Small intestine (tissue), 7 donors: Measurements from ENCODE around the gene NRL. TPM values are rescaled to one million over a fixed set of nuclear protein-coding genes. Genes with fewer than 3 reads are reported as not detected.

Experiments used
- DNase-seq, 2 donors: peaks; one replicate each; pipeline versions ENCODE4 v3.0.0 to v3.0.0-alpha.2; 2013
- FAIRE-seq: peaks from 2 replicates; lab custom pipeline; 2012; peaks lifted over from hg19 to GRCh38; lab: Jason Lieb, UNC
- H3K27ac ChIP-seq, 3 donors: one replicate each; pipeline ENCODE4 v1.5.1; 2013; ENCODE audit warnings: low read length in 2 of 3, mild to moderate bottlenecking in 2 of 3, control low read depth in 1 of 3, inconsistent platforms in 1 of 3, low read depth in 1 of 3, moderate library complexity in 1 of 3
- H3K27me3 ChIP-seq, 3 donors: one replicate each; pipeline ENCODE4 v1.6.1; 2013; ENCODE audit warnings: low read length in 3 of 3, inconsistent platforms in 1 of 3; ENCODE audit not compliant: control insufficient read depth in 3 of 3, insufficient read depth in 3 of 3
- H3K36me3 ChIP-seq, 3 donors: one replicate each; pipeline ENCODE4 v1.6.1; 2013; ENCODE audit warnings: low read length in 3 of 3, inconsistent platforms in 1 of 3, low read depth in 1 of 3, mild to moderate bottlenecking in 1 of 3, moderate library complexity in 1 of 3; ENCODE audit not compliant: control insufficient read depth in 3 of 3, insufficient read depth in 2 of 3
- H3K4me1 ChIP-seq, 3 donors: one replicate each; pipeline ENCODE4 v1.6.1; 2013; ENCODE audit warnings: low read length in 2 of 3, inconsistent platforms in 1 of 3, low read depth in 1 of 3, mild to moderate bottlenecking in 1 of 3, moderate library complexity in 1 of 3; ENCODE audit not compliant: control insufficient read depth in 3 of 3, insufficient read depth in 2 of 3
- H3K4me3 ChIP-seq, 3 donors: one replicate each; pipeline ENCODE4 v1.5.1; 2013; ENCODE audit warnings: low read length in 3 of 3, control low read depth in 1 of 3, inconsistent platforms in 1 of 3, low read depth in 1 of 3, mild to moderate bottlenecking in 1 of 3, moderate library complexity in 1 of 3
- H3K9me3 ChIP-seq, 2 donors: one replicate each; pipeline ENCODE4 v1.6.1; 2013; ENCODE audit warnings: low read depth in 1 of 2, low read length in 1 of 2; ENCODE audit not compliant: control insufficient read depth in 2 of 2, insufficient read depth in 1 of 2
- WGBS, 3 donors: extraction: QIAGEN DNeasy Blood & Tissue Kit; methylation state at CpG; one replicate each; pipeline ENCODE4 v1.1.7; 2013; 5-methylcytosine and 5-hydroxymethylcytosine counted together
- polyA plus RNA-seq, 4 donors: library from polyadenylated mRNA; stranded (reverse) in 3 of 4; unstranded in 1 of 4; fragments of 200-250 nt in 3 of 4; fragments of 120-200 nt in 1 of 4; gene quantifications; one replicate each; pipeline versions ENCODE4 v1.2.1 to v1.2.3, GENCODE V29; 2013
- donor health status: healthy with polysubstance abuse.
- donor health status: control.
- donor health status: control.
- donor health status: Bipolar disorder and iron deficiency.
- donor health status: healthy.

Gene NRL
- polyA plus RNA-seq, 4 donors, result 1.5 to 4.0 (median 2.7) TPM

DNA sequence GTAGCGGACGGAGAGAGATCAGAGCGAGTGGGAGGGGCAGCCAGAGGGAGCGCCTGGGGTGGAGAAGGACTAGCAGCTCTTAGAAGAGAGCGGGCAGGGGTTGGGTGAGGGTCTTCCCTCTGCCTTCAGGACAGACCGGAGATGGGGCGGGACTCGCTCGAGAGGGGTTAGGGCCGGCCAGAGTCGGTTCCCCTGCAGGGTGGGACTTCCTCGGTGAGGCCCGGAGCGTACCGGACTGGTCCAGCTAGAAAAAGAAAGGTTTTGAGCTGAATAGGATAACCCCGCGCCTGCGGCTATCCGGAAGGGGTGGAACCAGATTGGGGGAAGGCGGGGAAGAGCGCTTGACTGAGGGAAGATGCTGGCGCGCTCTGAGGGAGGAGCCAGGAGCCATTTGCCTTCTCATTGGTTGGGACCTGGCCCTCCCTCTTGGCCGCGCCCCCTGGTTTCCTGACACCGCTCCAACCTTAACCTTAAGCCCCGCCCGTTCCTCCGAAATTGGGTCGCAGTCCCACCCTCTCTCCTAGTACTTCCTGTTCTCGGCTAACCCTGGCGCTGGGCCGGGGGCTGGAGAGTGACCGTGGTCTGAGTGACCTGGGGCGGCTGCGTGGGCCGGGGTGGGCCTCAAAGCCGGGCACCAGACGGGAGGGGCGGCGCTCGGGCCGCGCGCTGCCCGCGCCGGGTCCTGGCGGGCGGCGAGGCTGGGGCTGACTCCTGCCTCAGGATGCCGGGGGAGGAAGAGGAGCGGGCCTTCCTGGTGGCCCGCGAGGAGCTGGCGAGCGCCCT lies 32.4 kb upstream of the NRL start, which contains the start of gene RNF31:
TSS of gene RNF31 (plus strand) at position 521 of the 783 bp plus-strand sequence. CDS start at position 722, 201 bp downstream.
- Histone ChIP-seq H3K36me3 (peaks cover 5 to 42% (median 15%) of the 10 kb centered on the region in 3 donors), H3K27me3 (no peaks in the 10 kb centered on the region), H3K27ac (peak within 1 kb of the TSS; percentile 89 to 95 (median 90)), H3K4me1 (peaks cover 8 to 42% (median 16%) of the 10 kb centered on the region in 3 donors), H3K4me3 (peak within 1 kb of the TSS; percentile 73 to 94 (median 84)), H3K9me3 (no peaks in the 10 kb centered on the region)
- no peak for FAIRE-seq
- WGBS, 3 donors, result 0 to 1% (median 1%) methylated on average over 43 to 57 of the region's 57 CpGs
- peak; percentile 99 for DNase-seq

DNA sequence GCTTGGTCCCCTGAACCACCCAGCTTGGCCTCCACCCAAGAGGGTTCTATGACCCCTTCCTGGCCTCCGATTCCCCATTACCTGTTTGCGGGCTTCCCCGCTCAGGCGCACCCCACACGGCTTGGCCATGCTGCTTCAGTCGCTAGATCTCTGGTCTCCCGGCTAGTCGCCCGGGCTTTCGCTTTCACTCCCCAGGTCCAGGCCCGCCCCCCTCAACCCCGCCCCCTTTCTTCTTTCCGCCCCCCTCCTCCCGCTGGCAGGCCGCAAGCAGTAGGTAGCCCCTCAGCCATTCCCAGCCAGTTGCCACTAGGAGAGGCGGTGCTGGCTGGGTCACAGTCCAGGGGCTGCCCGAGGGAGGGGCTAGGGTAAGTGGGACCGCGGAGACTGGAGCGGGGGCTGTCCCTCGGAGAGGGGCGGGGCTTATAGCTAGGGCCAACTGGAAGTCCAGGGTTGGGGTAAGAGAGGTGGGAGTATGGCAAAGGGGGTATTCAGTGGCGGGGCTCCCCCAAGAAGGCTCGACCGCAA lies 31.8 kb upstream of the NRL start, which contains the start of gene PSME2:
TSS of gene PSME2 (minus strand) at position 158 of the 525 bp plus-strand sequence. CDS start at position 129, 29 bp downstream.
- no peak for FAIRE-seq
- 0 to 1% (median 0%) methylated on average over 25 of the region's 25 CpGs for WGBS, 3 donors
- H3K4me3 ChIP-seq, result peak within 1 kb of the TSS; percentile 73 to 94 (median 84)

GRCh38 chr14:24145690-24146452 lies 31.1 kb upstream of the NRL start:
- no peak for FAIRE-seq
- Histone ChIP-seq H3K9me3 (no peaks in the 10 kb centered on the region), H3K4me1 (peaks cover 8 to 46% (median 16%) of the 10 kb centered on the region in 3 donors), H3K36me3 (peaks cover 5 to 31% (median 5%) of the 10 kb centered on the region in 3 donors), H3K27me3 (no peaks in the 10 kb centered on the region), H3K27ac (peak overlapping the region; percentile 89 to 95 (median 89)), H3K4me3 (peak overlapping the region; percentile 42 to 94 (median 73))
- DNase-seq, result peak in 1 of 2 donors; percentile 77
- 1 to 9% (median 4%) methylated on average over 9 of the region's 9 CpGs for WGBS, 3 donors

More for the DNA sequence above, 31.8 kb upstream of the NRL start, which contains the start of gene PSME2:
- Histone ChIP-seq H3K9me3 (no peaks in the 10 kb centered on the region), H3K4me1 (peaks cover 8 to 46% (median 16%) of the 10 kb centered on the region in 3 donors), H3K27ac (peak within 1 kb of the TSS; percentile 89 to 95 (median 90)), H3K36me3 (peaks cover 5 to 37% (median 9%) of the 10 kb centered on the region in 3 donors), H3K27me3 (no peaks in the 10 kb centered on the region)
- peak; percentile 98 for DNase-seq

DNA sequence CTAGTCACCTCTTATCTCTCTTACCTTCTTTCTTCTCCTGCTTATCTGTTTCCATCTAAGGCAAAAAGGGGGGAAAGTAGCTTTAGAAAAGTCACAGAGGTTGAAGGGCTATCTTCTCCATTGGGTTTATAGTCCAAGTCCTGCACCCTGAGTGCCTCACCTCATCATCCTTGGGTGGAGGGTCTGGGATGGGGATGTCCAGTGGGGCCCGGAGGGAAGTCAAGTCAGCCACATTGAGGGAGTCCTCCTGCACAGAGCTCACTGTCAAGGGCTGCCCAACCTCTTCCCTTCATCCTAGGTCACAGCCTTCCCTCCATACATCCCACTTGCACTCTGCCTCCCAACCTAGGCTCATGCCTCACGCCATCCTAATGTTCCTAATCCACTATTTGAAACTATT lies 30.5 kb upstream of the NRL start:
- 62 to 77% (median 77%) methylated on average over 2 of the region's 2 CpGs for WGBS, 3 donors
- peaks cover 5 to 24% (median 5%) of the 10 kb centered on the region in 3 donors for H3K36me3 ChIP-seq
- FAIRE-seq, result no peak
- DNase-seq, result no peak
- peaks cover 8 to 46% (median 16%) of the 10 kb centered on the region in 3 donors for H3K4me1 ChIP-seq
- peak overlapping the region in 2 of 3 donors; percentile 73 to 94 for H3K4me3 ChIP-seq
- H3K27ac ChIP-seq, result peak overlapping the region; percentile 89 to 95 (median 89)
- H3K9me3 ChIP-seq, result no peaks in the 10 kb centered on the region
- no peaks in the 10 kb centered on the region for H3K27me3 ChIP-seq

- H3K27ac ChIP-seq, result no peak overlapping the region
- H3K9me3 ChIP-seq, result no peaks in the 10 kb centered on the region
- H3K4me3 ChIP-seq, result no peak overlapping the region
- DNase-seq, result no peak
- H3K36me3 ChIP-seq, result peaks cover 5 to 21% (median 5%) of the 10 kb centered on the region in 3 donors
- FAIRE-seq, result no peak
- H3K4me1 ChIP-seq, result peaks cover 10 to 49% (median 17%) of the 10 kb centered on the region in 3 donors
- no peaks in the 10 kb centered on the region for H3K27me3 ChIP-seq
- WGBS, 3 donors, result 55 to 91% (median 76%) methylated on average over 1 of the region's 1 CpG
Observed at GRCh38 chr14:24144451-24144850, 29.7 kb upstream of the NRL start.

GRCh38 chr14:24143511-24143910 lies 28.8 kb upstream of the NRL start:
- H3K9me3 ChIP-seq, result no peaks in the 10 kb centered on the region
- no peak overlapping the region for H3K4me3 ChIP-seq
- H3K4me1 ChIP-seq, result peaks cover 15 to 57% (median 22%) of the 10 kb centered on the region in 3 donors
- no peaks in the 10 kb centered on the region for H3K27me3 ChIP-seq
- FAIRE-seq (no peak), DNase-seq (no peak)
- H3K27ac ChIP-seq, result peak overlapping the region in 1 of 3 donors; percentile 59
- peaks cover 5 to 22% (median 9%) of the 10 kb centered on the region in 3 donors for H3K36me3 ChIP-seq
- WGBS, 3 donors, result 86 to 98% (median 90%) methylated on average over 2 of the region's 2 CpGs

DNA sequence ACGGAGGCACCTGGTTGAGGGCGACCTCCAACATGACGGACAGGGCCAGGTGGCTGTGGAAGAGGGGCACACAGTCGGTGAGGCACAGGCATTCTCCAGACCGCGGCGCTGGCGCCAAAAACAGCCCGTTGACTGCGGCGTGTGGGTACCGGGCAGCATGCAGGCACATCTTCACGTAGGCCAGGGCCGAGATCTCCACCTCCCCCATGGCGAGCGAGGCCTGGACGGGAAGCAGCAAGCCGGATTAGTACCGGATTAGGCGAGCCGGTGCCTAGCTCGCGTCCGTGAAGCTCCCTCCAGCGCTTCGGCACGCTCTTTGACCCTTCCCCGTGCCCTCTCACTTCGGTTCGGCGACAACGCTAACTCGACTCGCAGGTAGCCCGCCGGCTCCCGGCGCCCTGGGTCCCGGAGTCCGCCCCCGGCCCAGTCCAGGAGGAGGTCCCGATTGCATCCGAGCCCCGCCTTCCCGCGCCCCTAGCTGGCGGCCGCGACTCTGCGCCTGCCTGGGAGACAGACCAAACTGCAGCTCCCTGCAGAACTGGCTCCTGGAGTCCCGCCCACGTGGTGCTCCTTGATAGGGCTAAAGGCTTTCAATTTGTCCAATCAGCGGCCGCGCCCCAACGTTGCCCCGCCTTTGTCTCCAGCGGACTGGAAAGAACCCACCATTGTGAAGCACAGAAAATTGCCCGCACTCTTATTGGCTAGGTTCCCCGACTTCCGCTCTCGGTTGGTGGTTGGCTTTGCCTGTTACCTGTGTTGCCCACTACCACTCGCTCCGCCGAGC lies 26.5 kb upstream of the NRL start, which contains the start of gene EMC9:
TSS of gene EMC9 (minus strand) at position 495 of the 784 bp plus-strand sequence. CDS start at position 208, 287 bp downstream.
- no peak for FAIRE-seq
- DNase-seq, result peak; percentile 100
- 0% methylated on average over 60 to 65 of the region's 65 CpGs for WGBS, 3 donors

More for the DNA sequence above, 26.5 kb upstream of the NRL start, which contains the start of gene EMC9:
- Histone ChIP-seq H3K9me3 (no peaks in the 10 kb centered on the region), H3K4me1 (peaks cover 12 to 69% (median 28%) of the 10 kb centered on the region in 3 donors), H3K4me3 (peak within 1 kb of the TSS; percentile 70 to 86 (median 81)), H3K27me3 (no peaks in the 10 kb centered on the region), H3K36me3 (peaks cover 9 to 44% (median 10%) of the 10 kb centered on the region in 3 donors), H3K27ac (peak within 1 kb of the TSS; percentile 90 to 96 (median 90))
